ENCODE measurements around the gene FCRLB. TPM values are rescaled to one million over a fixed set of nuclear protein-coding genes. Genes with fewer than 3 reads are reported as not detected.
"Not testable (repeated sequence)": the region's sequence is repeated elsewhere in the genome, so short reads cannot be mapped to it uniquely, and the experiment has no call there.

Gene FCRLB, protein sequence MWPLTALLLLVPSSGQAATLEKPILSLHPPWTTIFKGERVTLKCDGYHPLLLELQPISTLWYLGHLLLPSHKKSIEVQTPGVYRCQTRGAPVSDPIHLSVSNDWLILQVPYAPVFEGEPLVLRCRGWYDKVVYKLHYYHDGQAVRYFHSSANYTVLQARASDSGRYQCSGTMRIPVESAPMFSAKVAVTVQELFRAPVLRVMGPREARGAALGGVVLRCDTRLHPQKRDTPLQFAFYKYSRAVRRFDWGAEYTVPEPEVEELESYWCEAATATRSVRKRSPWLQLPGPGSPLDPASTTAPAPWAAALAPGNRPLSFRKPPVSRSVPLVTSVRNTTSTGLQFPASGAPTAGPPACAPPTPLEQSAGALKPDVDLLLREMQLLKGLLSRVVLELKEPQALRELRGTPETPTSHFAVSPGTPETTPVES
- total RNA-seq (under 1 TPM; 0.63 to 0.68 TPM), polyA plus RNA-seq (ENCODE audit: insufficient read depth, low read depth, low replicate concordance) (0.53 TPM)
- long read RNA-seq, donor 1, partial matches to known transcripts, result 0 of 3 reads
- long read RNA-seq, donor 1, other reads (novel, unspliced or antisense), result 0 of 3 reads
- long read RNA-seq, donor 2, result 0 reads

DNA sequence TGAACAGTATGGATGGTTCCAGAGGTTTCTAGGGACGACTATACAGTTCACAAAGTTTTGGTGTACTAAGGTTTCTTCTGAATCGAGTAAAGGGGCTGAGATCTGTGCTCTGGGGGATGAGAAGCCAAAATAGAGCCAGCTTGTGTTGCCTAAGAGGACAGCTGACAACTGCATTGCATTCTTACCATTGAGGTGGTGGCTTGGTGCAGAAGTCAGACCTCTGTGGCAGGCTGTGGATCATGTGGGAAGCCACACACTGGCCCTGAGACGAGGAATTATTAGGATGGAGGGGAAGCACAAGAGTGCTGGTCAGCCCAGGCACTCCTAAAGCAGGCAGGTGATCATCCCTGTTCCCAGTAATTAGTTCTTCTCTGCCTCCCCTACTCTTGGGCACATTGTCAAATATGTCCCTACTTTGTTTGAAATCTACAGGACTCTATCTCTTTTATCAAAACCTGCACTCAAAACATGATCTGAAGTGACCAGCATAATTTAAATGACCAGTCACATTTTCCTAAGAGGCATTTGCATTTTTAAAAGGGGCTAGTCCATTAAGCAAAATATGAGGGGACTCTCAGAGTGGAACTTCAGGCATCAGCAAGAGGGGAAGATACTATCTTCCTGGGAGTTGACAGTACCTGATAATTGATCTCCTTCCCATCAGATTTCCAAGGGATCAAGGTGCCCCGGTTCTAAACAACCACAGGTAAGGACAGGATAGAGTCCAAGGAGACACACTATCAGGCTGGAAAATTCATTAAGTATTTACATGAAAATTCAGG, at the start of gene FCRLB:
Gene FCRLB (plus strand): TSS at position 589 of the 782 bp plus-strand sequence. CDS start 1,129 bp downstream, outside the sequence.
- Histone ChIP-seq H3K9me3 (no peaks in the 10 kb centered on the region), H3K4me1 (peaks cover 6% of the 10 kb centered on the region), H3K36me3 (ENCODE audit: low read depth, missing control alignments) (no peaks in the 10 kb centered on the region), H3K4me3 (no peak within 1 kb of the TSS), H3K27me3 (no peaks in the 10 kb centered on the region), H3K27ac (no peak within 1 kb of the TSS)
- no peak for DNase-seq
- WGBS, 2 donors, result 39 to 46% methylated on average over 4 of the region's 4 CpGs
- TF ChIP-seq CTCF (IDR thresholded peaks at IDR 0.05), result no peak
- no peak for TF ChIP-seq POLR2A (IDR thresholded peaks at IDR 0.05)
- intact Hi-C loops (cut with DNase I; ENCODE audit: low total_unique reads), result no loop called here

DNA sequence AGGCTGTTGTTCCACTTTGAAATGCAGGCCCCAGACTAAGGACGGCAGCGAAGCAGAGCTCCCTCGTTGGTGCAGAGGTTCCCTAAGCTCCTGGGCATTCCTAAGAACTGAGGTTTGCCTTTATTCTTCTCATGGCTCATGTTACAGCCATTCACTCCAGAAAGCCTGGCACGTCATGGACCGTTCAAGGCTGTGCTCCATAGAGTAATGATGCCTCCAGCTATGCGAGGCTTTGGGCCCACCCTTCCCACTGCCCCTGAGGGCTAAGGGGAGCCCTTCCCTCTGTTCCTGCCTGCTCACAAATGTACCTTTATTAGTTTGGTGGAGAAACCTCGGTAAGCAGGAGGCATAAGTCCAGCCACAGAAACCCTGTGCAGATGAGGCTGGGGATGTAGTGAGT, 47.9 kb upstream of the FCRLB start:
- H3K4me3 ChIP-seq; intact Hi-C loops (cut with DNase I; ENCODE audit: low total_unique reads); H3K4me1 ChIP-seq; DNase-seq; H3K9me3 ChIP-seq; H3K27ac ChIP-seq; H3K36me3 ChIP-seq (ENCODE audit: low read depth, missing control alignments); H3K27me3 ChIP-seq: not testable (repeated sequence)
- WGBS, 2 donors, result 98% methylated on average over 4 of the region's 7 CpGs; no CpG with 5 or more reads in 1 of the 2 donors

- H3K9me3 ChIP-seq; DNase-seq; H3K4me3 ChIP-seq; H3K4me1 ChIP-seq; H3K27me3 ChIP-seq; intact Hi-C loops (cut with DNase I; ENCODE audit: low total_unique reads); H3K36me3 ChIP-seq (ENCODE audit: low read depth, missing control alignments); H3K27ac ChIP-seq: not testable (repeated sequence)
- 93 to 100% methylated on average over 1 to 3 of the region's 3 CpGs for WGBS, 2 donors
Observed at GRCh38 chr1:161674447-161674846, 46.9 kb upstream of the FCRLB start.

- H3K27me3 ChIP-seq; H3K9me3 ChIP-seq; H3K4me1 ChIP-seq; H3K4me3 ChIP-seq; DNase-seq; intact Hi-C loops (cut with DNase I; ENCODE audit: low total_unique reads); H3K27ac ChIP-seq; H3K36me3 ChIP-seq (ENCODE audit: low read depth, missing control alignments): not testable (repeated sequence)
- 64% methylated on average over 3 of the region's 3 CpGs; no CpG with 5 or more reads in 1 of the 2 donors for WGBS, 2 donors
Observed at GRCh38 chr1:161674908-161675307, 46.4 kb upstream of the FCRLB start.

DNA sequence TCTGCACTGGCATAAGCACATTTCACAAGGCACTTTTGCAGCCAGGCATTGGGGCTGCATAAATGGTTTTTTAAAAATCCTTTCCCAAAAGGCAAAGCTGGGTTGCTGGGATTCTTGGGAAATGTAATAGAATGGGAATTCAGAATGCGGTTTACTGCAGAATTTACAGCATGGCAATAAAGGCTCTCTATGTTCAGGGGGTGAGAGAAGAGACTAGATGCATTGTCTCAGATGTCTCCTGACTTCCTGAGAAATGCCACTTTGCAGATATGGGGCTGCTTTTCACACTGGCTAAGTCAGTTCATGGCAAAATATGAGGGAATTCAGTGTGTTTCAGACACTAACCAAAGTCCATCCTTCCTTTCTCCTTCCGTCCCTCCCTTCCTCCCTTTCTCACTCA, 44.9 kb upstream of the FCRLB start:
- no peak for TF ChIP-seq CTCF (IDR thresholded peaks at IDR 0.05)
- no peak for TF ChIP-seq POLR2A (IDR thresholded peaks at IDR 0.05)
- Histone ChIP-seq H3K27ac (no peak overlapping the region), H3K4me1 (no peaks in the 10 kb centered on the region), H3K4me3 (no peak overlapping the region), H3K36me3 (ENCODE audit: low read depth, missing control alignments) (no peaks in the 10 kb centered on the region), H3K27me3 (no peaks in the 10 kb centered on the region), H3K9me3 (no peaks in the 10 kb centered on the region)
- WGBS, 2 donors, result 87 to 94% methylated on average over 2 of the region's 2 CpGs
- intact Hi-C loops (cut with DNase I; ENCODE audit: low total_unique reads), result no loop called here
- no peak for DNase-seq
